H9 (cell line): ENCODE measurements around the gene COIL. TPM values are rescaled to one million over a fixed set of nuclear protein-coding genes. Genes with fewer than 3 reads are reported as not detected.

Source experiments
- DNase-seq: peaks from one replicate; pipeline ENCODE4 v3.0.0-alpha.2; 2017
- H2AFZ ChIP-seq: one replicate; pipeline ENCODE4 v1.6.1; 2013; ENCODE audit warnings: mild to moderate bottlenecking, low read length, control low read depth, moderate library complexity
- H2AK5ac ChIP-seq: 2 replicates; pipeline ENCODE4 v1.6.1; 2013; ENCODE audit warnings: low read length, control low read depth, mixed read lengths; ENCODE audit not compliant: insufficient read length
- H2BK120ac ChIP-seq: one replicate; pipeline ENCODE4 v1.6.1; 2013; ENCODE audit warnings: low read depth, mild to moderate bottlenecking, low read length, control low read depth, inconsistent platforms; ENCODE audit not compliant: poor library complexity, severe bottlenecking
- H2BK12ac ChIP-seq: 2 replicates; pipeline ENCODE4 v1.6.1; 2013; ENCODE audit warnings: low read length, control low read depth, mixed read lengths, low read depth; ENCODE audit not compliant: insufficient read length
- H2BK15ac ChIP-seq: 2 replicates; pipeline ENCODE4 v1.6.1; 2013; ENCODE audit warnings: low read depth, low read length, control low read depth
- H2BK20ac ChIP-seq: one replicate; pipeline ENCODE4 v1.6.1; 2013; ENCODE audit warnings: low read depth, mild to moderate bottlenecking, low read length, control low read depth, inconsistent platforms; ENCODE audit not compliant: poor library complexity, severe bottlenecking
- H2BK5ac ChIP-seq: 2 replicates; pipeline ENCODE4 v1.6.1; 2013; ENCODE audit warnings: low read length, control low read depth, mixed read lengths; ENCODE audit not compliant: insufficient read length
- H3K14ac ChIP-seq: 2 replicates; pipeline ENCODE4 v1.6.1; 2013; ENCODE audit warnings: low read length, control low read depth; ENCODE audit not compliant: insufficient read depth
- H3K18ac ChIP-seq: 2 replicates; pipeline ENCODE4 v1.6.1; 2013; ENCODE audit warnings: low read depth, mild to moderate bottlenecking, mixed read lengths, low read length, control low read depth; ENCODE audit not compliant: insufficient read length
- H3K23ac ChIP-seq: 2 replicates; pipeline ENCODE4 v1.6.1; 2013; ENCODE audit warnings: low read length, control low read depth, mixed read lengths, low read depth; ENCODE audit not compliant: insufficient read length
- H3K23me2 ChIP-seq: 2 replicates; pipeline ENCODE4 v1.6.1; 2013; ENCODE audit warnings: low read depth, mild to moderate bottlenecking, mixed read lengths, low read length, control low read depth; ENCODE audit not compliant: insufficient read length, poor library complexity, severe bottlenecking
- H3K27ac ChIP-seq: 2 replicates; pipeline ENCODE4 v1.5.1; 2013; ENCODE audit warnings: low read length, control low read depth, mixed read lengths, low read depth; ENCODE audit not compliant: insufficient read length
- H3K27me3 ChIP-seq: 2 replicates; pipeline ENCODE4 v1.6.1; 2013; ENCODE audit warnings: low read length, control low read depth, inconsistent platforms; ENCODE audit not compliant: insufficient read depth
- H3K4ac ChIP-seq: 2 replicates; pipeline ENCODE4 v1.6.1; 2013; ENCODE audit warnings: low read depth, mild to moderate bottlenecking, control low read depth, inconsistent platforms, low read length, moderate library complexity
- H3K4me1 ChIP-seq: 2 replicates; pipeline ENCODE4 v1.6.1; 2013; ENCODE audit warnings: low read length, control low read depth, inconsistent platforms; ENCODE audit not compliant: insufficient read depth
- H3K4me2 ChIP-seq: 2 replicates; pipeline ENCODE4 v1.6.1; 2013; ENCODE audit warnings: low read length, control low read depth, mixed read lengths; ENCODE audit not compliant: insufficient read length, insufficient read depth
- H3K56ac ChIP-seq: 2 replicates; pipeline ENCODE4 v1.6.1; 2013; ENCODE audit warnings: low read depth, mild to moderate bottlenecking, mixed read lengths, low read length, control low read depth; ENCODE audit not compliant: insufficient read length
- H3K79me1 ChIP-seq: 2 replicates; pipeline ENCODE4 v1.6.1; 2013; ENCODE audit warnings: low read depth, mild to moderate bottlenecking, moderate library complexity, low read length, control low read depth, inconsistent platforms; ENCODE audit not compliant: insufficient read depth, poor library complexity, severe bottlenecking
- H3K79me2 ChIP-seq: 2 replicates; pipeline ENCODE4 v1.6.1; 2013; ENCODE audit warnings: low read length, control low read depth, inconsistent platforms; ENCODE audit not compliant: insufficient read depth
- H3K9ac ChIP-seq: 2 replicates; pipeline ENCODE4 v1.6.1; 2013; ENCODE audit warnings: low read length, control low read depth, mixed read lengths; ENCODE audit not compliant: insufficient read length; ENCODE audit errors: extremely low read depth
- H3K9me3 ChIP-seq: one replicate; pipeline ENCODE4 v1.6.1; 2013; ENCODE audit warnings: low read depth, low read length, inconsistent platforms; ENCODE audit not compliant: control insufficient read depth
- H3T11ph ChIP-seq: one replicate; pipeline ENCODE4 v1.6.1; 2013; ENCODE audit warnings: mild to moderate bottlenecking, low read length, control low read depth, inconsistent platforms
- H4K20me1 ChIP-seq: one replicate; pipeline ENCODE4 v1.6.1; 2013; ENCODE audit not compliant: control insufficient read depth, insufficient read length, insufficient read depth
- H4K5ac ChIP-seq: 2 replicates; pipeline ENCODE4 v1.6.1; 2013; ENCODE audit warnings: low read depth, mild to moderate bottlenecking, mixed read lengths, low read length, control low read depth; ENCODE audit not compliant: insufficient read length
- H4K8ac ChIP-seq: replicated peaks from 2 replicates; pipeline ENCODE4 v1.6.1; 2013; ENCODE audit warnings: low read length, control low read depth, mixed read lengths, low read depth; ENCODE audit not compliant: insufficient read length
- H4K91ac ChIP-seq: 2 replicates; pipeline ENCODE4 v1.6.1; 2013; ENCODE audit warnings: low read depth, mild to moderate bottlenecking, moderate library complexity, mixed read lengths, low read length, control low read depth; ENCODE audit not compliant: insufficient read length
- H3K27ac Mint-ChIP-seq, 3 experiments: 2 replicates in 2 of 3; 3 replicates in 1 of 3; pipeline ENCODE4 v1.8.0; 2020 to 2021; ENCODE audit warnings: mixed read lengths in 3 of 3, mild to moderate bottlenecking in 1 of 3, moderate library complexity in 1 of 3
- H3K27me3 Mint-ChIP-seq: 2 replicates; pipeline ENCODE4 v1.8.0; 2021; ENCODE audit warnings: low read depth, mild to moderate bottlenecking, moderate library complexity, mixed read lengths
- H3K36me3 Mint-ChIP-seq, 3 experiments: 2 replicates in 2 of 3; 3 replicates in 1 of 3; pipeline ENCODE4 v1.8.0; 2020 to 2021; ENCODE audit warnings: low read depth in 3 of 3, mixed read lengths in 3 of 3; ENCODE audit not compliant: insufficient read depth in 1 of 3
- H3K4me1 Mint-ChIP-seq, 2 experiments: 2 replicates each; pipeline ENCODE4 v1.8.0; 2020; ENCODE audit warnings: mixed read lengths in 2 of 2
- H3K4me3 Mint-ChIP-seq, 2 experiments: 2 replicates in 1 of 2; 3 replicates in 1 of 2; pipeline ENCODE4 v1.8.0; 2020 to 2021; ENCODE audit warnings: mild to moderate bottlenecking in 2 of 2, mixed read lengths in 2 of 2, moderate library complexity in 1 of 2
- H3K9me3 Mint-ChIP-seq, 2 experiments: 2 replicates in 1 of 2; 3 replicates in 1 of 2; pipeline ENCODE4 v1.8.0; 2020; ENCODE audit warnings: mild to moderate bottlenecking in 2 of 2, mixed read lengths in 2 of 2, moderate library complexity in 1 of 2
- WGBS: extraction: QIAGEN DNeasy Blood & Tissue Kit; methylation state at CpG from one replicate; pipeline ENCODE4 v1.1.7; 2013; ENCODE audit warnings: missing lambda C conversion rate, low lambda C conversion rate, mixed read lengths; ENCODE audit not compliant: insufficient read length; ENCODE audit errors: extremely low coverage; 5-methylcytosine and 5-hydroxymethylcytosine counted together
- total RNA-seq: library from RNA; stranded (reverse); gene quantifications from 2 replicates; pipeline ENCODE4 v1.2.1, GENCODE V29; 2021
- TF ChIP-seq, protein P1 (sequence below): fragments of 200-600 bp; sonication (generic); conservative IDR thresholded peaks from 3 replicates; pipeline ENCODE4 v1.8.0; 2021; ENCODE audit warnings: antibody characterized with exemption, mild to moderate bottlenecking

The COIL gene
- total RNA-seq, 1 experiment from 2014 or later: 21.5 TPM

DNA sequence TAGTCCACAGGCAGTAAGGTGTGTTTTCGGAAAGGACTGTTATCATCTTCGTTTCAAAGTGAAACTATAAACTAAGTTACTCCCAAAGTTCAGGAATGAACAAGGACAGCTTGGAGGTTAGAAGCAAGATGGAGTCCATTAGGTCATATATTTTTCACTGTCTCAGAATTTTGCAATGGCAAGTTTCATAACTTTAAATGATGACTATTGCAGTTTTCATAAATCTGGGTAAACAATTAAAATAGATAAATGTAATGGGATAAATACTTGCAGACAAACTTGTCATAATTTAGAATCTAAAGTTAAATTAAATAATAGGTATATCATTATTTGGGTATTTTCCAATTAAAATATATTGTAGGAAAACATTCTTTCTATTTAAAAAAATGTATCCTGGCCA is 32.3 kb downstream of the COIL start:
- no peak overlapping the region for H4K91ac ChIP-seq
- Mint-ChIP-seq H3K4me1 (peaks cover 32 to 33% of the 10 kb centered on the region in 2 experiments), H3K9me3 (peaks cover 53 to 62% of the 10 kb centered on the region in 2 experiments), H3K36me3 (peaks cover 33 to 51% (median 45%) of the 10 kb centered on the region in 3 experiments), H3K27me3 (no peaks in the 10 kb centered on the region; the same call in 1 of the 2 replicates), H3K27ac (no peak overlapping the region), H3K4me3 (no peak overlapping the region)
- TF ChIP-seq, protein P1, sequence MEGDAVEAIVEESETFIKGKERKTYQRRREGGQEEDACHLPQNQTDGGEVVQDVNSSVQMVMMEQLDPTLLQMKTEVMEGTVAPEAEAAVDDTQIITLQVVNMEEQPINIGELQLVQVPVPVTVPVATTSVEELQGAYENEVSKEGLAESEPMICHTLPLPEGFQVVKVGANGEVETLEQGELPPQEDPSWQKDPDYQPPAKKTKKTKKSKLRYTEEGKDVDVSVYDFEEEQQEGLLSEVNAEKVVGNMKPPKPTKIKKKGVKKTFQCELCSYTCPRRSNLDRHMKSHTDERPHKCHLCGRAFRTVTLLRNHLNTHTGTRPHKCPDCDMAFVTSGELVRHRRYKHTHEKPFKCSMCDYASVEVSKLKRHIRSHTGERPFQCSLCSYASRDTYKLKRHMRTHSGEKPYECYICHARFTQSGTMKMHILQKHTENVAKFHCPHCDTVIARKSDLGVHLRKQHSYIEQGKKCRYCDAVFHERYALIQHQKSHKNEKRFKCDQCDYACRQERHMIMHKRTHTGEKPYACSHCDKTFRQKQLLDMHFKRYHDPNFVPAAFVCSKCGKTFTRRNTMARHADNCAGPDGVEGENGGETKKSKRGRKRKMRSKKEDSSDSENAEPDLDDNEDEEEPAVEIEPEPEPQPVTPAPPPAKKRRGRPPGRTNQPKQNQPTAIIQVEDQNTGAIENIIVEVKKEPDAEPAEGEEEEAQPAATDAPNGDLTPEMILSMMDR: no peak
- no peak overlapping the region for H3K56ac ChIP-seq
- H3K9ac ChIP-seq: no peak overlapping the region
- no peak overlapping the region for H3K4me2 ChIP-seq
- H3K23ac ChIP-seq: no peak overlapping the region
- H4K20me1 ChIP-seq: no peaks in the 10 kb centered on the region
- H2BK12ac ChIP-seq: no peak overlapping the region
- H3T11ph ChIP-seq: no peak overlapping the region
- no peaks in the 10 kb centered on the region for H3K27me3 ChIP-seq
- no peak overlapping the region for H4K5ac ChIP-seq
- H2BK15ac ChIP-seq: no peak overlapping the region
- H2AFZ ChIP-seq: no peak overlapping the region
- no peak overlapping the region for H3K4ac ChIP-seq
- H4K8ac ChIP-seq: no peak overlapping the region
- no peak overlapping the region for H3K27ac ChIP-seq
- H3K79me1 ChIP-seq: no peaks in the 10 kb centered on the region
- no peak overlapping the region for H2BK5ac ChIP-seq
- no peak overlapping the region for H2BK20ac ChIP-seq
- no peak overlapping the region for H3K18ac ChIP-seq
- DNase-seq: no peak
- peaks cover 5% of the 10 kb centered on the region; the same call in 1 of the 2 replicates for H3K4me1 ChIP-seq
- peaks cover 19% of the 10 kb centered on the region for H3K9me3 ChIP-seq
- no CpG with 5 or more reads among the region's 2 CpGs for WGBS
- H2AK5ac ChIP-seq: no peak overlapping the region
- no peaks in the 10 kb centered on the region for H3K23me2 ChIP-seq
- H3K14ac ChIP-seq: no peak overlapping the region
- H2BK120ac ChIP-seq: no peak overlapping the region
- no peaks in the 10 kb centered on the region for H3K79me2 ChIP-seq
